GM18868 (cell line): ENCODE measurements around the gene DPF3.
A peak's percentile ranks its signal among the peaks of the same experiment; 100 is the strongest.

Experiments used
- ATAC-seq: cut with Tn5 transposase; IDR thresholded peaks from one replicate; pipeline ENCODE4 v1.9.1; 2021; ENCODE audit warnings: mild to moderate bottlenecking, moderate library complexity; ENCODE audit not compliant: unreplicated experiment

Gene DPF3

DNA sequence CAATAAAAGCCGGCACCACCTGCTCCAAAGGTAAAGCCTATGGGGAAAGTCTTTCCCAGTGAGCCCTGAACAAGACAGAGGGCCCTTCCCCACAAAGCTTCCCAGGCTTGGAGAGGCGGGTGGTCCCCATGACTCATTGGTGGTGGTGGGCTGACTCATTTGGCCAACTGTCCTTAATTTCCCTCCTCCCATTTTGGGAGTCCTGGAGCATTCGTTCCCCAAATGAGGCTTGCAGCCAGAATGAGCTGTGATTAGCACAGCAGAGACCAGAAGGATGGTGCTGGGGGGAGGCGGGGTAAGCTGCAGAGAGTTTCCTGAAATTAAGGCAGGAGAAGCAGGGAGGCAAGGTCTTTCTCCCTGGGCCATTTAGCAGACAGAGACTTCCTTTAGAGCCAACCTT is 241.7 kb downstream of the DPF3 start:
- no peak for ATAC-seq

DNA sequence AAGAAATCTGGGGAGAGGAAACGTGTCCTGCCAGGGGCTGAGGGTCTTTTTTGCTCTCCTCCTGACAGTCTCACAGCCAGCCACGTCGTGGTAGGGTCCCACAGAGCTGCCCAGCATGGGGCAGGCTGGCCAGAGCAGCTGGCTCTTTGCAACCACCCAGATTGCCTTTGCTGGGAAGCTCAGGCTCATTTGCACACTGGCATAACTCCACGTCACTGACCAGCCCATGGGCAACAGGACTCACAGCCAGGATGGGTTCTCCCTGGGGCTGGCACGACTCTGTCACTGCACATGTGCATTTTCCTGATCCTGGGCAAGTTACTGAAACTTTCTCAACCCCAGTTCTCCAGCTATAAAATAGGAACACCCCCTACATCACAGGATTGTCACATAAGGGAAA is 242.2 kb downstream of the DPF3 start:
- ATAC-seq: no peak

DNA sequence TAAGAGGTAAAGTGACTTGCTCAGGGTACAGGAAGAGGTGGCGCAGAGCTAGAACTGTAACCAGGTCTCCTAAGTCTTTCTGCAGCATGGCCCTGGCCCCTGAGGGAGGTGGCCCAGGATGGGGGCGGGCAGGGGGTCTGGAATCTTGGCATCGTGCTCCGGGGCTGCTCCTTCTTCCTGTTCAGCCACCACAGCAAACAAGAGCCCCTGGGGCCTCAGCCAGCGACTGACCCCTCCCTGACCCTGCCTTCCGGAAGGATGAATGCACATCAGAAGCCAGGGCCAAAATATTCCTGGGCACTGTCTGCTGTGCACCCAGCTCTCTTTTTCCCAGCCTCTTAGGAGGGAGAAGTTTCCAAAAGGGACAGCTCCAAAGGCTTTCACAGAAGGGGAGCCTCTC is 242.8 kb downstream of the DPF3 start:
- ATAC-seq: no peak

DNA sequence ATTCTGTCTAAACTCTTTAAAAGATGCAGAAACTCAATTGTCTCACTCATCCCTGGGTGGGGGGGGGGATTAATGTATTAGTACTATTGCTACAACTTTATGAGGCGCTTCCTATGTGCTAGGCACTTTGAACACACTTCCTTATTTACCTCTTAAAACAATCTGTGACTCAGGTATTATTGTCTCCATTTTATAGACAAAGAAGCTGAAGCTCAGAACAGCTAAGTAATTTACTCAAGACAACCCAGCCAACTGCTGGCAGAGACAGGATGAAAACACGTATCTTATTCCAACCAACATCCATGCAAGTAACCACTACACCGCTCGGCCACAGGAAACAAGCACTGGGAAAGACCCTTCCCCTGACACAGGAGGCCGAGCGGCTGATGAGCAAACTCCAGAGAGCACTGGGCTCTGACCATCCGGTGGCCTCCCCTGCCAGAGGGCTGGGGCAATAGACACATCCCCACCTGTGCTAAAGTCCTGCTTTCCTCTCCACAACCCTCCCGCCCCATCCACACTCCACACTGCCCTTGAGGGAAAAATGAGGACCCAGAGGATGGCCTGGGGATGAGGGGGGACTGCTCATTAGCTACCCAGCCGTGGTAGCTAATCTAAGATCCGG is 244.2 kb downstream of the DPF3 start:
- no peak for ATAC-seq

DNA sequence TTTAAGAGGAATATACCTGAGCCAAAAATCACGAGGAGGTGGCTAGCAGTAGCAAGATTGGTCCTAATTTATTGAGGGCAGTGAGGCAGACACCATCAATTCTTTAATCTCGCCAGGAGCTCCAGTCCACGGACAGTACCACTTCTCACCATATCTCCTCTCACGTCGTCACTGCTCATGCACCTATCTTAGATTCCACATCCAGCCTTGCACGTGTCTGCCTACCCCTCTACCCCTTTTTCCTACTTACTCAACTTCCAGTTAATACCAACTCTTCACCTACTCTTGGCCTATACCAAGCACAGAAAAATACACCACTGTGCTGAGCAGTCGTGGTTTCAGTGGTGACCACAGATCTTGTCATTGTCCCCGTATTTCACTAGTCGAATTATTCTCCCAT is 246.1 kb downstream of the DPF3 start:
- no peak for ATAC-seq

DNA sequence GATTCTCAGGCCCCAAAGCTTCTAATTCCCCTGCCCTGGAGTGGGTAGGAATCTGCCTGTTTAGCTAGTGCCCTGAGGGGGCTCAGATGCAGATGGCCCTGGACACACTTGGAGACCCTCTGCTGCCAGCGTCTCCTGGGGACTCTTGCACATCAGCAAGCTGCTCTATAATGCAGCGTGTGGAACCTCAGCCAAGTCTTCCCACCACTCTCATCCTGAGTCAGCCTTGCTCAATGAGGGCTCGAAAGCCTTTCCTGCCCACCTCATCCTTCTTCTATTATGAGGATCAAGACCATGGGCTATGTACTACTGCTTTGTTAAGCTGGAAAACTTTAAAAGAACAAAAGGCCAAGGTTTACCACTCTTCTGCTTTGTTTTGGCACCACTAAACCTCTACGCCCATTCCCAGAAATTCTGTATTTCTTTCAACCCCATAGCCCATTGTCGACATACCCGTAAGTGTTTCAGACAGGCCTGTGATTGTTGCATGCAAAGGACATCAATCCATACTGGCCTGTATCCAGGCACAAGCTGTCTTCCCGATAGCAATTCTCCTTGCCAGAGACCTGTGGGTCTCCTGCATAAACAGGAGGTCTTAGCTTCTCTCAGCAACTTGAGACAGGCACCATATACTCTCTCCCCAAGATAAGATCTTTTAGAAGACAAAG is 246.9 kb downstream of the DPF3 start:
- no peak for ATAC-seq

DNA sequence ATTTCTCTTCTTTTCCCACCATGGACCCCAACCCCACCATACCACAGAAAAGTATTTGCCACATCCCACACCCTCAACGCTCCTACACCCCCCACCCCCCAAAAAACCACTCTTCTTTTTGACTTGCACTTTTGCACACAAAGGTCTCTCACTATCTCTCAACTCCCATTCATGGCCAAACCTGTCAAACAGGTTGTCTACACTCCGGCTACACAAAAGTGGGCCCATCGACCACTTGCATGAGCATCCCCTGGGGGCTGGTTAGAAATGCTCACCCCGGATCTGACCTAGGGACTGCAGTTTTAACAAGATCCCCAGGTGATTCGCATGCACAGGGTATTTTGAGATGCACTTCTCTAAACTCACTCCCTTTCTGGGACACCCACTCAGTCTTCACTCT is 248.2 kb downstream of the DPF3 start:
- ATAC-seq: no peak

DNA sequence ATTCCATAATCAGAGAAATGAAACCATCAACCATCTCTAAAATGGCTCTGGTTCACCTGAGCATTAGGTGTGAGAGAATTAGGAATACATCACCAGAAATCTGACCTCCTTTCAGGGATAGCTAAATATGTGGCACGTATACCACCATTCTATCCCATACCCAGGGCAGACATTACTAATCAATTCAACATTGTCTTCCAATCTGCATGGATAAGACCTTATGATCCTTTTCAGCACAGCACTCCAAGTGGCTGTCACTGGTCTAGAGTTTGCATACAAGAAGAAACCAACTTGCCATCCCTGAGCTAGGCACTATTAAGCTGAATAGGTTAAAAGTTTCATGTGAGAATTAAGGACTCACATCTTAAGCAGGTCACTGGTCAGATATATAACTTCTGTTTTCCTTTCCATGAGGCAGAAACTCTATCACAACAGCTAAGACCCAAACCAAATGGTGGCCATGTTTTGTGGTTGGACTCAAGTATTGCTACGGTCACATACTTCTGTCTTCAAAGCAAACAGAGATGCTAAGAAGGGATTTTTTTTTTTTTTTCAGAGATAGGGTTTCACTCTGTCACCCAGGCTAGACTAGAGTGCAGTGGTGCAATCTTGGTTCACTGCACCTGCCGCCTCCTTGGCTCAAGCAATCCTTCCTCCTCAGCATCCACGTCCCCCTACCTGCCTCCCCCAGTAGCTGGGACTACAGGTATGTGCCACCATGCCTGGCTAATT is 249.0 kb downstream of the DPF3 start:
- no peak for ATAC-seq

DNA sequence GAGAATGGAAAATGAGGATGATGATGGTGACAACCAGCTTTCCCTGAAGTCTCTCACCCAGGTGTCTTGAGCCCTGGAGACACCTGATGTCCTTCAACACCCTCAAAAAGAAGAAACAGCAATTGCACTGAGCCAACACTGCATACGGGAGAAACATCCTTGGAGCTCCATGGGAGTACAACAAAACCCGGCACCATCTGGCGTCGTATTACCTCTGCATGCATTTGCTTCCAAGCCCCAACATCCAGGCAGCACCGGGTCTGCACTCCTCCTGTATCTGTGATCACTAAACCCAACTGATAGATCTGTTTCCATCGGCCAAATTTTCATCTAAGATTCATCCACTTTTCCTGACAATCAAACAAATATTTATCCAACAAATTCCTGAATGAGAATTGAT is 249.9 kb downstream of the DPF3 start:
- no peak for ATAC-seq

DNA sequence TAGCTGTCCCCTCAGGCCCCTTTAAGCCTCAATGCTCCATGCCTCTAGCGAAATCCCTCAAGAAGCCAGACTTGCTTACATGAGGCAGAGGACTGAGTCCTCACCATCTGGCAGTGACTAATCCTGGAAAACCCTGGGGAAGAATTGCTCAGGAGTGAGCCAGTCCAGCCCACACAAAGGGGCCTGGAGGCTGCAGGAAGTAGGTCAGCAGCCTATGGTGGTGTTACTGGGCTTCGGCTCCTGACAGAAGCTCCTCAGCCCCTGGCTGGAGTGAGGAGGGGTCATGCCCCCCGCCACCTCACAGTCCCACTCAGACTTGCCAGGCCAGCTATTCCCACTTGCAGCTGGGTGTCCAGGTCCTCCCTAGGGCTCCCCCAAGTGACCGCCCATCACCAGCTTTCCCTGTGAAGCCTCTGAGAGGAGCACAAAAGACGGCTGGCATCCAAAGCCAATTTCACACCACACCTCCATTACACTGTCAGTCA is 250.5 kb downstream of the DPF3 start:
- no peak for ATAC-seq

DNA sequence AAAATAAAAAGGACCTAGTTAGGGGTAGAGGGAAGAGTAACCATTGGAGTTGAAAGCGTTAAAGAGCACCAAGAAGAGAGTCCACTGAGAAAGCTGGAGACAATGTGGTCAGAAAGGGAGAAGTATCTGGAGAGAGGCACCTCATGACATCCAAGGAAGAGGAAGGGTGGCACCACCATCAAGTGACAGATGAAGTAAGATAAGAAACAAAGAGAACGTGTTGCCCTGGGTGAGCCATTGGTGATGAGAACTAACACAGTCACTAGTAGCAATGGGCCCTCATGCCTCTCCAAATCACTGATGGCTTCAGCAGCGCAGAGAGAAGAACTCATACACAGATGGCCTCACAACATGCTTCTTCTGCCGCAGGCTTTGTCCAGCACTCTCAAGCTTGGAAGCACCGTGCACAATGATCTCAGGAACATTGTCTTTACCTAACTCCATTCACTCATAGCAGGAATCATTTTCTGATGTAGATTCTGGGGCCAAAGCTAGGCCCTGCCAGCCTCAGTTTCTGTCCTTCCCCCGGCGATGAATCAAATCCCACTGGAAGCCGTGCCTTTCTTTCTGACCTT is 252.9 kb downstream of the DPF3 start:
- no peak for ATAC-seq

DNA sequence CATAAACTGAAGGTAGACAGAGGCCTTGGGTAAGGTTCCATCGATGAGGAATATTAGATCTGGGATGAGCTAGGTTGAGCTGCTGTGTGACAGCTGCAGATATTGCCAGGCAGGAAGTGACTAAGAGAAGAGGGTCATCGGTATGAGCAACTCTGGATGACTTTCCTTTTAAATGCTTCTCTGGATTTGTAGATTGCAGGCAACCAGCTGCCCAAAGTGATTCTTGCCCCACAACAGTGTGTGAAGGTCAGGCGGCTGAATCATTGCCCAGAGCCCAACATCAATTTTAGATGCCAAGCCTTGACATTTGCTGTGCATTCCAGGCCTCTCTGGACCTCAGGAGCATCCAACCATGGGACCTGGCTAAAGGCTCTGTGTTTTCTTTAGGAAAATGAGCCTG is 255.9 kb downstream of the DPF3 start:
- no peak for ATAC-seq

DNA sequence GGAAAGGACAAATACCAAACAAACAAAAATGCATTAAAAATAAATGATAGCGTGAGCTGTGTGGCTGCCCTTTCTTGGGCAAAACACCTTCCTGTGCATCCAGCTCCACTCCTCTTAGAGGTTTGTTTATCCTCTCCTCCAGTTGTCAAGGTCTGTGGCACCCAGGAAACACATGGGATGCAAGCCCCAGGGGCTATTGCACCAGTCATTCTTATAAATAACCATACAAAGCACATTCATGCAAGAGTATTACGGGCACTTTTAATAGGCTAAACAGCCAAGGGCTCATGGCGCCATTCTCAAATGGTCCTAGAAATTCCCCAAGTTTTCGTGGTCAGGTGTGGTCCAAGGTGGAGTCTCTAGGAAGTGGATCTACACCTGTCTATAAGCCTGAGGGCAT is 257.0 kb downstream of the DPF3 start:
- no peak for ATAC-seq

DNA sequence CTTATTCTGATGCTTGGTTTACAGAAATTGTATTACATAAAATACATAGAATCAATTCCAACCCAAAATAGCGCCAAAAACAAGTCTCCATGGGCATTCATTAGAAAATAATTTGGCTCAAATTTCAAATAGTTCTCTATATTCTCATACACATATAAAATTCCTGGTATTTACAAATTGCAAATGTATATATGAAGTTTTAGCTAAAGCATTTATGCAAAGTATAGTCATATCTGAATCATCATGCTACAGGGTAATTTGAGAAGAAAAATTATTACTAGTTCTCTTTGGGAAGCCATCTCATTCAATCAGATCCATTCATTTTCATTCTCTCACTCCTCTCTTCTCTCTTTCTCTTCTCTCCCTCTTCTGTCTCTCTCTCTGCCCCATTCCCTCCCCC is 257.8 kb downstream of the DPF3 start:
- no peak for ATAC-seq

DNA sequence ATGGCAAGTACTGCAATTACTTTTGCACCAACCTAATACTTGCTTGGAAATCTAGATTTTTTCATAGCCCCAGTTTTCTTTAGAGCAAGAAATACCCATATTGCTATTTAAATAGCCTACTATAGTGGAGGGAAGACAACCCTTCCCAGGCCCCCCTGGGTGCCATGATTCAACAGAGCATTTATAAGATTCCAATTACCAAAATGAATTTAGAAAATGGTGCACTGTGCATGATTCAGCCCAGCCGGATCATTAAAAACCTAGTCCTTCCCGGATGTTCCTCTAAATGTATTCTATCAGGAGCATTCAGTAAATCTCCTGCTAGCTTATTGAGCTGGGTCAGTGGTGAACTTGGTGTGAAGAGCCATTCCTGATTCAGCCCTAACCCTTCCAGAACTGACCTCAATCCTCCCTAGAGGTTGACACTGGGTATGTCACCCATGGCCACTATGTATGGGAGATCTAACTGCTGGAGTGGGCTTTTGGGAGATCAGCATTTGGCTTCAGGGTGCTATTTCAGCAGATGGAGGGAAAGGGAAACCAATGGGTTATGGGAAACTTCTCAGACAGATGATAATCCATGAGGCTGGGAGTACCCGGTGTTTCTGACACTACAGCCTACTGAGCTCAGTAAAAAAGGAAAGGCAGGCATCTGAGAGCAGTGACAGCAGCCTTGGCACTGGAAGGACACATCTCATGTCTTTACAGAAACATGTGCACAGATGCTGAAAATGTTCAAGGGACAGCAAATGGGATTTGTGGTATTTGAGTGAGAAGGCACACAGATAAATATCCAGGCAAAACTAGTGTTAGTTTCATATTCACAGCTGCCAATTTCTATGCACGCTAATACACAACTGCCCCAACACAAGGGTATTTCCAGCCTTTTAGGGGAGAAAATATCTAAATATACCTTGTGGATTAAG is 258.9 kb downstream of the DPF3 start:
- peak; percentile 69 for ATAC-seq

DNA sequence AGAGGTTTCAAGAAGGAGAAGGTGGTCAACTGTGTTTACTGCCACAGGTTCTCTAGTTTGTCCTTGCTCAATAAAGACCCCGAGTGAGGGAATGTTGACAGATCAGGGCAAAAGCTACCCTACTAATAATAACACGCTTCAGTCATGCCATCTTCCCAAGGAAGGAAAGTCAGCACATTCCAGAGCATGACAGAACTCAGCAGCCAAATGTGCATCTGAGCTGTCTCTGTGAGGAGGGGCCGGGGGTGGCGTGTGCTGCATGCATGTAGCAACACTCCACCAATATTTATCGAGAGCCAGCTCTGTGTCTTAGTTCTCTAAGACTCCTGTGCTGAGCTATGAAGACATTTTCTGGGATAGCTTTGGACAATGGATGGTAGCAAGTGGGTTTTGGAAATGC is 260.4 kb downstream of the DPF3 start:
- ATAC-seq: no peak

DNA sequence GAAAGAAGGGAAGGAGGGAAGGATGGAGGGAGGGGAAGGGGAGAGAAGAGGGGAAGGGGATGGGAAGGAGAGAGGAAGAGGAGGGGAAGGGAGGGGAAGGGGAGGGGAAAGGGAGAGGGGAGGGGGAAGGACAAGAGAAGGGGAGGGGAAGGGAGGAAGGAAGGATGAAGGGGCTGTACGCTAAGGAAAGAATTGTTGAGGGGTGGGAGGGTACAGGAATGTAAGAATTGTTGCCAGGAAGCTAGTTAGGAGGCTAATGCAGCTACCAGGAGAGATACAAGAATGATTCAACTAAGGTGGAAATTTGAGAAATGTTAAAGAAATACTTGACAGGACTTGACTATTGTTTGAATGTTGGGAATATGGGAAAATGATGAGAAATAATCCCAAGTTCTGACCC is 261.2 kb downstream of the DPF3 start:
- ATAC-seq: no peak

DNA sequence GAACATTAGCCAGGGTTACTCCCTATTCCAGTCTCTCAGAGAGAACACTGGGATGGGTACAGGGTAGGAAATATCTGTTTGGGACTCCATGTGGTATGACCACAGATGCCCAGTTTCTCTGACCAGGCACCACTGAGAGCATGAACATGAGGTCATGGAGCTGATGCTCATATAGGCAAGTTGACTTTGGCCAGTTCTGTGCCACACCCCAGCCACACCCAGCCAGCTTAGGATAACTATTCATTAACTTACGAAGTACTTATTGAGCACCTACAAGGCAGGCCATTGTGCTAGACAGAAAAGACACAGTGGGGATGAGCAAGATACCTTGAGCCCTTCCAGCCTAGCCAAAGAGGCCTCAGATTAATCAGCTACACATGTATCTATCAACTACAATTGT is 262.5 kb downstream of the DPF3 start:
- no peak for ATAC-seq

DNA sequence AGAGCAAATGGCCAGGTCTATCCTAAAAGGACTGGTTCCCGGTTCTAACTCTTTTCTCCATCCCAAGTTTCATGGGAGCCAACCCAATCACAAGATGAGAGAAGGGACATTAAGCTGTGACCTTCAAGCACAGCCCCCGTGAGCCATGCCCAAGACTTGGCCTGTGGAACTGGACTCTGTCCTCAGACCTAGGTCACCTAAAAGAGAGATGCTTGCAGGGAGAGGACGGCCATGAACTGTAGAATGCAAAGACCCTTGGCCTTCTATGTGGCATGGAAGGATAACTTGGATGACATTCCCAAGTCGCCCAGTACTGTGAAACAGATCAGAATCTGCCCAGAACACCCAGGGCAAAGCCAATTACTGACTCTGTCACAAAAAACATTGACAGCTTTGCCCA is 263.5 kb downstream of the DPF3 start:
- ATAC-seq: no peak

DNA sequence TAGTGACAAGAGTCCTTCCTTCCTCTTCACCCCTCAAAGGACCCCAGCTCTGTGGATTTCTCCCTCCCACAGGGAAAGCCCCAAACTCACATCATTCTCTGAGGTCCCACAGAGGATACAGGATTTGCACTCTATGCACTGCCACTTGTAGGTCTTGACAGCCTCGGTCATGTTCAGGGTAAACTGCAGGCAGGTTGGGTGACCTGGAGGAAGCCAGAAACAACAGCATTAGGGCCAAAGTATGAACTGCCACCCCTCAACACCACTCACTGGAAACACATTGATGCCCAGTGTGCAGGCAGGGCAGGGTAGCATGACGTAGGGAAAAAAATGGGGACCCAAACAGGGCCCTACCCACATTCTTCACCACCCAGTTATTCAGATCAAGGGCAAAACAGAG is 264.4 kb downstream of the DPF3 start:
- no peak for ATAC-seq

DNA sequence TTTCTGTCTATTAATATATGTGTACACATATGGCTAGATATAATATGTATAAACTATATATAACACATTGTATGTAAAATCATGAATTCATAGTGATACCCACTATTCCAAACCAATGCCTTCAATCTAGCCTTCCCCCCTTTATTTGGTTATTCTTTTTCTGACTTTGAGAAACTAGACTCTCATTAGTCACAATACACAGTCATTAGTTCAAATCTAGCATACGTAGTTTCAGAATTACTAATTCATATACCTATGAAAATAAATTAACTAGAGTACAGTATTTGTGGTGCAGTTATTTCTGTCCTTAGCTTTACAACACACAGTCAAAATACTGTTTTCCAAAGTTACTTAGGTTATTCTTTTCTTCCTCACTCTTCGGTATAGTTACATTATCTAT is 268.2 kb downstream of the DPF3 start:
- peak; percentile 61 for ATAC-seq
